ENCODE measurements around the gene SNX8. TPM values are rescaled to one million over a fixed set of nuclear protein-coding genes. Genes with fewer than 3 reads are reported as not detected.

Gene SNX8
- total RNA-seq, 1 experiment from 2014 or later = 139 TPM

- Histone ChIP-seq H3K27me3 (ENCODE audit: control insufficient read depth, insufficient read depth, low read length) (no peaks in the 10 kb centered on the region), H3K36me3 (ENCODE audit: control insufficient read depth, insufficient read depth, low read length) (no peaks in the 10 kb centered on the region), H3K4me3 (ENCODE audit: low read depth in 2 of 2, low read length in 2 of 2) (no peak overlapping the region), H3K27ac (ENCODE audit: low read length) (no peak overlapping the region), H3K9me3 (ENCODE audit: control insufficient read depth, insufficient read depth, low read depth, low read length) (no peaks in the 10 kb centered on the region), H3K4me1 (ENCODE audit: control insufficient read depth, insufficient read depth, low read length) (no peaks in the 10 kb centered on the region)
- ChIA-PET CTCF (interaction anchor here (0.6 kb wide), 1 partner anchor 27 kb away, joined by 6 read pairs; no protein-coding TSS in a partner anchor), POLR2A (interaction anchor here (0.7 kb wide), 2 partner anchors 124 to 190 kb away, joined by 3 to 4 read pairs; no protein-coding TSS in a partner anchor)
- intact Hi-C loops (cut with micrococcal nuclease; ENCODE audit: unreplicated experiment) (no loop called here), in situ Hi-C loops (cut with HindIII; ENCODE audit: low pct_unique_long_range_greater_than_20kb, low sequenced_read_pairs) (no loop called here)
- ATAC-seq (0 out of 2 replicates have a peak, but pooled peaks have one; percentile 43), DNase-seq (ENCODE audit: low read depth, low spot score) (no peak)
- BruUV-seq (replicated peaks) = no TSS peak
- TF ChIP-seq POLR2AphosphoS5 (IDR thresholded peaks at IDR 0.05; ENCODE audit: low read depth, low read length) (no peak), TCF7L2 (IDR thresholded peaks at IDR 0.05; ENCODE audit: low read depth, low read length) (no peak), CTCF (IDR thresholded peaks at IDR 0.05) (no peak), SIN3A (IDR thresholded peaks at IDR 0.05; ENCODE audit: borderline replicate concordance, insufficient read depth, low read depth, low read length) (no peak)
- TF ChIP-seq, protein P1, sequence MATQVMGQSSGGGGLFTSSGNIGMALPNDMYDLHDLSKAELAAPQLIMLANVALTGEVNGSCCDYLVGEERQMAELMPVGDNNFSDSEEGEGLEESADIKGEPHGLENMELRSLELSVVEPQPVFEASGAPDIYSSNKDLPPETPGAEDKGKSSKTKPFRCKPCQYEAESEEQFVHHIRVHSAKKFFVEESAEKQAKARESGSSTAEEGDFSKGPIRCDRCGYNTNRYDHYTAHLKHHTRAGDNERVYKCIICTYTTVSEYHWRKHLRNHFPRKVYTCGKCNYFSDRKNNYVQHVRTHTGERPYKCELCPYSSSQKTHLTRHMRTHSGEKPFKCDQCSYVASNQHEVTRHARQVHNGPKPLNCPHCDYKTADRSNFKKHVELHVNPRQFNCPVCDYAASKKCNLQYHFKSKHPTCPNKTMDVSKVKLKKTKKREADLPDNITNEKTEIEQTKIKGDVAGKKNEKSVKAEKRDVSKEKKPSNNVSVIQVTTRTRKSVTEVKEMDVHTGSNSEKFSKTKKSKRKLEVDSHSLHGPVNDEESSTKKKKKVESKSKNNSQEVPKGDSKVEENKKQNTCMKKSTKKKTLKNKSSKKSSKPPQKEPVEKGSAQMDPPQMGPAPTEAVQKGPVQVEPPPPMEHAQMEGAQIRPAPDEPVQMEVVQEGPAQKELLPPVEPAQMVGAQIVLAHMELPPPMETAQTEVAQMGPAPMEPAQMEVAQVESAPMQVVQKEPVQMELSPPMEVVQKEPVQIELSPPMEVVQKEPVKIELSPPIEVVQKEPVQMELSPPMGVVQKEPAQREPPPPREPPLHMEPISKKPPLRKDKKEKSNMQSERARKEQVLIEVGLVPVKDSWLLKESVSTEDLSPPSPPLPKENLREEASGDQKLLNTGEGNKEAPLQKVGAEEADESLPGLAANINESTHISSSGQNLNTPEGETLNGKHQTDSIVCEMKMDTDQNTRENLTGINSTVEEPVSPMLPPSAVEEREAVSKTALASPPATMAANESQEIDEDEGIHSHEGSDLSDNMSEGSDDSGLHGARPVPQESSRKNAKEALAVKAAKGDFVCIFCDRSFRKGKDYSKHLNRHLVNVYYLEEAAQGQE (IDR thresholded peaks at IDR 0.05; ENCODE audit: insufficient read depth in 1 of 2, low read depth in 2 of 2, low read length in 1 of 2) = no peak
These were observed 6.8 kb upstream of the SNX8 start for GRCh38 chr7:2321020-2321419.

GRCh38 chr7:2317556-2318293 is 3.5 kb upstream of the SNX8 start:
- POLR2A ChIA-PET = interaction anchor here (0.6 kb wide), 2 partner anchors 84 to 143 kb away, joined by 3 to 24 read pairs; no protein-coding TSS in a partner anchor

More at GRCh38 chr7:2317556-2318293, 3.5 kb upstream of the SNX8 start:
- Histone ChIP-seq H3K27me3 (ENCODE audit: control insufficient read depth, insufficient read depth, low read length) (no peaks in the 10 kb centered on the region), H3K36me3 (ENCODE audit: control insufficient read depth, insufficient read depth, low read length) (no peaks in the 10 kb centered on the region), H3K27ac (ENCODE audit: low read length) (no peak overlapping the region), H3K4me3 (ENCODE audit: low read depth in 2 of 2, low read length in 2 of 2) (no peak overlapping the region), H3K4me1 (ENCODE audit: control insufficient read depth, insufficient read depth, low read length) (no peaks in the 10 kb centered on the region; the same call in 1 of the 2 replicates), H3K9me3 (ENCODE audit: control insufficient read depth, insufficient read depth, low read depth, low read length) (no peaks in the 10 kb centered on the region)
- no peak for DNase-seq (ENCODE audit: low read depth, low spot score)
- in situ Hi-C loops (cut with HindIII; ENCODE audit: low pct_unique_long_range_greater_than_20kb, low sequenced_read_pairs) (no loop called here), intact Hi-C loops (cut with micrococcal nuclease; ENCODE audit: unreplicated experiment) (no loop called here)
- ATAC-seq = no peak
- CTCF ChIA-PET = interaction anchor here (0.7 kb wide), 2 partner anchors 83 to 203 kb away, joined by 3 to 9 read pairs; no protein-coding TSS in a partner anchor
- TF ChIP-seq CTCF (IDR thresholded peaks at IDR 0.05) (no peak), POLR2AphosphoS5 (IDR thresholded peaks at IDR 0.05; ENCODE audit: low read depth, low read length) (no peak), TCF7L2 (IDR thresholded peaks at IDR 0.05; ENCODE audit: low read depth, low read length) (no peak), SIN3A (IDR thresholded peaks at IDR 0.05; ENCODE audit: borderline replicate concordance, insufficient read depth, low read depth, low read length) (no peak)
- TF ChIP-seq, protein P1 (IDR thresholded peaks at IDR 0.05; ENCODE audit: insufficient read depth in 1 of 2, low read depth in 2 of 2, low read length in 1 of 2) = no peak
- no TSS peak for BruUV-seq (replicated peaks)
